Measurements from ENCODE around the gene USP50.

DNA sequence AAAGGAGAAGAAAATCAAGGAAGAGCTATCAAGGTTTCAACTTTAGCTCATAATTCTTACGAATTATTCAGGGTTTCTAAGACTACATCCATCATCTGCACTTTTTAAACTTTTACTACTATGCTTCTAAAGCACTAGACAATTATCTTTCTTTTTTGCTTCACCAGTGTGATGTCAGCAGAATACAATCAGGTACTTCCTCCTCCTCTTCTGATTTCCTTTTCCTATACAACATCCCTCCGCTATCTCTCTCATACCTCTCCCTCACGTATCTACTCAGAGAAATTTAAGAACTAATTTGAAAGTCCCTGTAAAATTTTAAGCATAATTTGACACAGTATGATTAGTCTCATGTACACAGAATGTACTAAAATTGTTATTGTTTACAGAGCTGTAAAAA, 47.3 kb upstream of the USP50 start:
- TF ChIP-seq, protein P1, sequence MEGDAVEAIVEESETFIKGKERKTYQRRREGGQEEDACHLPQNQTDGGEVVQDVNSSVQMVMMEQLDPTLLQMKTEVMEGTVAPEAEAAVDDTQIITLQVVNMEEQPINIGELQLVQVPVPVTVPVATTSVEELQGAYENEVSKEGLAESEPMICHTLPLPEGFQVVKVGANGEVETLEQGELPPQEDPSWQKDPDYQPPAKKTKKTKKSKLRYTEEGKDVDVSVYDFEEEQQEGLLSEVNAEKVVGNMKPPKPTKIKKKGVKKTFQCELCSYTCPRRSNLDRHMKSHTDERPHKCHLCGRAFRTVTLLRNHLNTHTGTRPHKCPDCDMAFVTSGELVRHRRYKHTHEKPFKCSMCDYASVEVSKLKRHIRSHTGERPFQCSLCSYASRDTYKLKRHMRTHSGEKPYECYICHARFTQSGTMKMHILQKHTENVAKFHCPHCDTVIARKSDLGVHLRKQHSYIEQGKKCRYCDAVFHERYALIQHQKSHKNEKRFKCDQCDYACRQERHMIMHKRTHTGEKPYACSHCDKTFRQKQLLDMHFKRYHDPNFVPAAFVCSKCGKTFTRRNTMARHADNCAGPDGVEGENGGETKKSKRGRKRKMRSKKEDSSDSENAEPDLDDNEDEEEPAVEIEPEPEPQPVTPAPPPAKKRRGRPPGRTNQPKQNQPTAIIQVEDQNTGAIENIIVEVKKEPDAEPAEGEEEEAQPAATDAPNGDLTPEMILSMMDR (IDR thresholded peaks at IDR 0.05) = no peak
- no peak for TF ChIP-seq EZH2phosphoT487 (IDR thresholded peaks at IDR 0.05)
- no peak for TF ChIP-seq EZH2 (IDR thresholded peaks at IDR 0.05)
